Measurements from ENCODE around the gene MYH10. TPM values are rescaled to one million over a fixed set of nuclear protein-coding genes. Genes with fewer than 3 reads are reported as not detected.

Gene MYH10
- total RNA-seq, 1 donor from 2014 or later = 34.9 TPM

GRCh38 chr17:8588877-8589554, 41.5 kb downstream of the MYH10 start:
- DNase-seq (ENCODE audit: extremely low spot score in 2 of 2) = no peak
- Histone ChIP-seq H3K27ac (no peak overlapping the region), H3K9me3 (no peaks in the 10 kb centered on the region), H3K27me3 (no peaks in the 10 kb centered on the region), H3K4me3 (no peak overlapping the region), H3K36me3 (no peaks in the 10 kb centered on the region), H3K4me1 (no peaks in the 10 kb centered on the region)
- intact Hi-C loops (cut with DNase I) = no loop called here
- TF ChIP-seq POLR2AphosphoS5 (IDR thresholded peaks at IDR 0.05; ENCODE audit: insufficient read depth in 1 of 2, low read depth in 1 of 2) (no peak), CTCF (IDR thresholded peaks at IDR 0.05) (no peak), POLR2A (IDR thresholded peaks at IDR 0.05) (no peak)

GRCh38 chr17:8586766-8587165, 43.8 kb downstream of the MYH10 start:
- Histone ChIP-seq H3K4me3 (no peak overlapping the region), H3K27me3 (no peaks in the 10 kb centered on the region), H3K4me1 (no peaks in the 10 kb centered on the region), H3K36me3 (no peaks in the 10 kb centered on the region), H3K9me3 (no peaks in the 10 kb centered on the region), H3K27ac (no peak overlapping the region)
- intact Hi-C loops (cut with DNase I) = no loop called here
- TF ChIP-seq POLR2A (IDR thresholded peaks at IDR 0.05) = no peak
- TF ChIP-seq CTCF (IDR thresholded peaks at IDR 0.05) = no peak
- TF ChIP-seq POLR2AphosphoS5 (IDR thresholded peaks at IDR 0.05; ENCODE audit: insufficient read depth in 1 of 2, low read depth in 1 of 2) = no peak
- no peak for DNase-seq (ENCODE audit: extremely low spot score in 2 of 2)

- Histone ChIP-seq H3K27me3 (no peaks in the 10 kb centered on the region), H3K36me3 (no peaks in the 10 kb centered on the region), H3K4me1 (peaks cover 7% of the 10 kb centered on the region), H3K27ac (no peak overlapping the region), H3K9me3 (no peaks in the 10 kb centered on the region), H3K4me3 (no peak overlapping the region)
- no peak for DNase-seq (ENCODE audit: extremely low spot score in 2 of 2)
- intact Hi-C loops (cut with DNase I) = no loop called here
- no peak for TF ChIP-seq POLR2AphosphoS5 (IDR thresholded peaks at IDR 0.05; ENCODE audit: insufficient read depth in 1 of 2, low read depth in 1 of 2)
- no peak for TF ChIP-seq POLR2A (IDR thresholded peaks at IDR 0.05)
- TF ChIP-seq CTCF (IDR thresholded peaks at IDR 0.05) = no peak
Observed at GRCh38 chr17:8585911-8586310, 44.6 kb downstream of the MYH10 start.

- Histone ChIP-seq H3K36me3 (no peaks in the 10 kb centered on the region), H3K4me1 (peaks cover 8% of the 10 kb centered on the region), H3K4me3 (no peak overlapping the region), H3K27me3 (no peaks in the 10 kb centered on the region), H3K27ac (no peak overlapping the region), H3K9me3 (no peaks in the 10 kb centered on the region)
- no peak for DNase-seq (ENCODE audit: extremely low spot score in 2 of 2)
- TF ChIP-seq CTCF (IDR thresholded peaks at IDR 0.05) = no peak
- no peak for TF ChIP-seq POLR2A (IDR thresholded peaks at IDR 0.05)
- no peak for TF ChIP-seq POLR2AphosphoS5 (IDR thresholded peaks at IDR 0.05; ENCODE audit: insufficient read depth in 1 of 2, low read depth in 1 of 2)
- intact Hi-C loops (cut with DNase I) = no loop called here
Observed at GRCh38 chr17:8583954-8584353, 46.6 kb downstream of the MYH10 start.

- no peaks in the 10 kb centered on the region for H3K36me3 ChIP-seq
- intact Hi-C loops (cut with DNase I) = no loop called here
- DNase-seq (ENCODE audit: extremely low spot score in 2 of 2) = no peak
- no peak overlapping the region for H3K4me3 ChIP-seq
- H3K9me3 ChIP-seq = no peaks in the 10 kb centered on the region
- H3K27me3 ChIP-seq = no peaks in the 10 kb centered on the region
- TF ChIP-seq POLR2AphosphoS5 (IDR thresholded peaks at IDR 0.05; ENCODE audit: insufficient read depth in 1 of 2, low read depth in 1 of 2) (no peak), CTCF (IDR thresholded peaks at IDR 0.05) (no peak), POLR2A (IDR thresholded peaks at IDR 0.05) (no peak)
- H3K4me1 ChIP-seq = peaks cover 8% of the 10 kb centered on the region
- no peak overlapping the region for H3K27ac ChIP-seq
Observed at GRCh38 chr17:8580952-8581658, 49.4 kb downstream of the MYH10 start.
